Right ventricle myocardium superior (tissue), 1 donor: ENCODE measurements around the gene DLX1. TPM values are rescaled to one million over a fixed set of nuclear protein-coding genes. Genes with fewer than 3 reads are reported as not detected.
A peak's percentile ranks its signal among the peaks of the same experiment; 100 is the strongest.

Experiments used
- ATAC-seq: fragments of 200-7000 bp; cut with Tn5 transposase; one replicate; pipeline ENCODE4 v1.9.1; 2020; ENCODE audit warnings: mild to moderate bottlenecking; ENCODE audit not compliant: poor library complexity
- DNase-seq: peaks from one replicate; pipeline ENCODE4 v3.0.0-alpha.2; 2020
- intact Hi-C: fragments of 100-400 bp; cut with DNase I; formaldehyde crosslinking; loops from one replicate; pipeline ENCODE4 v1.11.2; 2022
- total RNA-seq: library from RNA; stranded (reverse); fragmentation: NEBNext Ultra II Directional; extraction: Animal tissue kit (Norgen Biotek cat#: 25700); gene quantifications from one replicate; pipeline ENCODE4 v1.2.1, GENCODE V29; 2021
- donor health status: DM: no; HTN: yes; CAD: no; lungs with severe emphysema.

The DLX1 gene
- total RNA-seq, 1 donor from 2014 or later: not detected

- ATAC-seq (no peak), DNase-seq (no peak)
- intact Hi-C loops: no loop called here
Measured at GRCh38 chr2:172083628-172084394, 1.5 kb upstream of the DLX1 start.

DNA sequence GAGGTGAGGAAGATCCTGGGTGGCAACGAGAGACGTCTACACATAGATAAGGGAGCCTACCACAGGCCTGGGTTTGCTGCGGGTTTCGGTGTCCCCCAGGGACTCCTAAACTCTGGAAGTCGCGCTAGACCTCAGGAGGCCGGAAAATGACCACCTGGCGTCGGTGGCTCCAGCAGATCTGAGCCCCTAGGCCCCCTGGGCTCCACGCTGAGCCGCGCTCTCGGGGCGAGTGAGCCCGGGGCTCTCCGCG, 987 bp upstream of the DLX1 start:
- intact Hi-C loops: no loop called here
- no peak for ATAC-seq
- DNase-seq: no peak

DNA sequence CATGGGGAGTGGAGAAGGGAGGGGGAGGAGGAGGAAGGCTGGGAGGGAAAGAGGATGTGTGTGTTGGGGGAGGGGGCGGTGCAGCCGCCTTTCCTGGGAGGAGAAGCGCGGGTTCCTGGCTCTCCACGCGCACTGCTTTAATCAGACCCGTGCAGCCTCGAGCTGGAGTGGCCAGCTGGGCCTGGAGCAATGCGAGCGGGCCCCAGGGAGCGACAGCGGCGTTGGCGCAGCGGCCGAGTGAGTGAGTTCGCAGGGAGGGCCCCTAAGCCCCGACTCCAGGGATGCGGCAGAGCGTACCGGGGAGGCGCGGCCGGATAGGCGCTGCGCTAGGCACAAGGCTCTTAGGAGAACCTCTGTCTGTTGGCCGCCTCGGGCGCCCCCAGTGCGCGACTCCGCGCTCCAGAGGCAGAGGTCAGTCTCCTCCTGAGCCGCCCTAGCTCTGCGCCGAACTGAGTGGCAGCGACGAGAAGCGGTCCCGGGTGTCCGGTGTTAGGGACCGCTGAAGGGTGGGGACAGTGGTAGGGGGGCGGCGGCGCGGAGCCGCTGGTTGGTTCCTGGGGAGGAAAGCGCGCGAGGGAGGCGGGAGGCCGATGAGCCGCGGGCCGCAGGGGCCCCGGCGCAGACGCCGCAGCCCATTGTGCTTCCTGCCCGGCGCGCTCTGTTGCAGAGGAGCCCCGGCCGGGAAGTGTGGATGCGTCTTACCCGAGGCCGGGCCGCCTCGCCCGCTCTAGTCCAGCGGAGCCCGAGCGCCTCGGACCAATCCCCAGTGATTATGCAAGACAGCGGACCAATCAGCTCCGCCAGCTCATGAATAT, 455 bp upstream of the DLX1 start:
- DNase-seq: peak; percentile 82
- peak; percentile 90 for ATAC-seq

GRCh38 chr2:172086241-172087206, 1.2 kb downstream of the DLX1 start:
- DNase-seq (no peak), ATAC-seq (no peak)
- intact Hi-C loops: no loop called here

More for the DNA sequence above, 455 bp upstream of the DLX1 start:
- intact Hi-C loops: no loop called here

GRCh38 chr2:172087207-172087779, 2.0 kb downstream of the DLX1 start:
- intact Hi-C loops: no loop called here
- ATAC-seq: no peak
- DNase-seq: no peak

DNA sequence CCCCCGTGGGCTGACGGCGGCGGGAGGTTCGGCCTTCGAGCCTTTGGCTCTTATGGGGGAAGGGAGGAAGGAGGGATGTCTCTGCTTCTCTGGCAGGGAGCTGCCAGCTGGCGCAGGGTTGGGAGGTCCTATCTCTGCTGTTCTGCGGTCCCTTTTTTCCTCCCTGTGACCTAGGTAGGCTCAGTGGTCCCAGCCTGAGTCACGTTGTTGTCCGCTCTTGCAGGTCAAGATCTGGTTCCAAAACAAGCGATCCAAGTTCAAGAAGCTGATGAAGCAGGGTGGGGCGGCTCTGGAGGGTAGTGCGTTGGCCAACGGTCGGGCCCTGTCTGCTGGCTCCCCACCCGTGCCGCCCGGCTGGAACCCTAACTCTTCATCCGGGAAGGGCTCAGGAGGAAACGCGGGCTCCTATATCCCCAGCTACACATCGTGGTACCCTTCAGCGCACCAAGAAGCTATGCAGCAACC, 2.5 kb downstream of the DLX1 start:
- ATAC-seq (no peak), DNase-seq (no peak)
- intact Hi-C loops: no loop called here

GRCh38 chr2:172088245-172089004, 3.1 kb downstream of the DLX1 start:
- intact Hi-C loops: no loop called here
- no peak for ATAC-seq
- no peak for DNase-seq

DNA sequence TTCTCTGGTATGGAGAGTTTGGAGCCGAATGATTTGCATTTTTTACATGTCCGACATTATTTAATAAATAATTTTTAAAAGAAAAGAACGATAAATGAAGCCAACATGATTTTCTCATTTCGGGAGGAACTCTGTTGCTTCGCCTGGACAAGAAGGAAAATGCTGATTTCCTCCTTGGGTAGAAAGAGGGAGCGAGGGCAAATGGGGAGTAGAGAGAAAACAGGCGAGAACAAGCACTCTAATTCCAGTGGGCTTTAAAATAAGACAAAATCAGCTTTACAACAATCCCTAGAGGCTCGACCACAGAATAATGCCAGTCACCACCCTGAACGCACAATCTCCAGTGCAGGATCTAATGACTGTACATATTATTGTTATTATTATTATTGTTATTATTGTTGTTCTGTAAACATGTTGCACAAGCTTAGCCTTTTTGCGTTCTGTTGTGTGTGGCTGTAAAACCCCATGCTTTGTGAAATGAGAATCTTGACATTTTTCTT, 3.7 kb downstream of the DLX1 start:
- ATAC-seq (no peak), DNase-seq (no peak)
- intact Hi-C loops: no loop called here

GRCh38 chr2:172089633-172090032, 4.3 kb downstream of the DLX1 start:
- ATAC-seq (no peak), DNase-seq (no peak)
- intact Hi-C loops: no loop called here

GRCh38 chr2:172090044-172090961, 5.0 kb downstream of the DLX1 start:
- no peak for DNase-seq
- intact Hi-C loops: no loop called here
- no peak for ATAC-seq

DNA sequence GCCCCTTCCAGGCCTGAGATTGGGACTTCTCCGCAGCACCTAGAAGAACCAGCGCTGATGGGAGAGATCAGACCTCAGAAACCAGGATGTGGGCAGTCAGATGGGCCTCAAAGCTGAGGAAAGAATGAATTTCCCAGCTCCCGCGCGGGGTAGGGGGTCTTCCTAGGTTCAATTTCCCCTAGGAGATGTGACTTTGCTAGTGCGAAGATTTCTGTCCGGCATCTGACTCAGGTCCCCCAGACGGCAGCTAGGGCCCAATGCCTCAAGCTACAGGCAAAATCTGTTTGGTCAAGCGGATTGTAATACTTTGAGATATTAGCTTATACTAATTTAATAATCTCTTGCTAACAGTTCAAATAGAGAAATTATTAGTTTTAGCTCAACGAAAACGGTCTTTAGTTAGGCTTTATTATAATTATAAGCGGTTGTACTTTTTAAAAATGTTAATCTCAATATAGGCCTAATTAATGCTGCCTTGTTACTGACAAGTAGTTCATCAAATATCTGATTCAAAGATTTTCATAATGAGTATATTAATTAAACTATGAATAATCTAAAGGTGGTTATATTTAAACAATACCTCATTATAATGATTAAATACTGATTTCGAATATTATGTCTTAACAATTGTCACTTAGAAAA, 5.8 kb downstream of the DLX1 start:
- ATAC-seq: no peak
- DNase-seq: no peak
- intact Hi-C loops: no loop called here

GRCh38 chr2:172091761-172092566, 6.7 kb downstream of the DLX1 start:
- intact Hi-C loops: no loop called here
- DNase-seq: no peak
- ATAC-seq: no peak

DNA sequence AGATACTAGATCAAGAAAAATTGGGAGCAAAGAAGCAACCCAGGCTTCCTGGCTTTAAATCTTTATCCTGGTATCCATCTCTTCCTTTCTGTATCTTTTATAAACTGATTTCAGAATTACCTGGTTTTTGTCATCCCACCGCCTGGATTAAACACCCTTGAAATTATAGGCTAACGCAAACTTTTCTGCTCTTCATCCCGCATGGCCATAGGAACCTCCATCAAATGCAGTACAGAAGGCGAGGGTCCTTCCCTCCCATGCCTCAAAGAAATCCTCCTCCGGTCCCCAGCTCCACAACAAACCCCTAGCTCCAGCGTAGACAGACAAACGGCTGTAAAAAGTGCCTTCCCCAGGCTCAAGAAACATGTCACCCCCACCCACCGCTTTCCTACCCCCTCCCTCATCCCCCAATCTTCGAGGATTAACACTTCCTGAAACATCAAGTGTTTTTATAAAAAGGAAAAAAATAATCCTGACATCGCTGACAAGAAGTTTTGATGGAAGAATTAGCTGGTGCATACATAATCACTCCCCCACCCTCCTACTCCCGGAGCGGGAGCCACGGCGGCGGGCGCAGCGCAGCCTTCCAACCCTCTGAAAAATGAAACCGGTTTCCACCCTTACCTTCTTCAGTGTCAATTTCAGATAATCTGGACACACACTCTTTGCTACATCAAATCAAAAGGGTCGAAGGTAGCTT, 7.6 kb downstream of the DLX1 start:
- DNase-seq (no peak), ATAC-seq (no peak)
- intact Hi-C loops: no loop called here

- intact Hi-C loops: no loop called here
- ATAC-seq: no peak
- DNase-seq: no peak
Measured at GRCh38 chr2:172093416-172094293, 8.3 kb downstream of the DLX1 start.
